Activated CD8-positive, alpha-beta memory T cell treated with anti-CD3 and anti-CD28 coated beads for 1 hour (primary cell): ENCODE data around the gene PRR15.
"Not testable (repeated sequence)": the region's sequence is repeated elsewhere in the genome, so short reads cannot be mapped to it uniquely, and the experiment has no call there.

Experiments used
- DNase-seq, 2 donors: peaks; one replicate each; pipeline ENCODE4 v3.0.0-alpha.2; 2020; ENCODE audit warnings: low read depth in 1 of 2; ENCODE audit errors: extremely low read depth in 1 of 2

PRR15 gene, protein sequence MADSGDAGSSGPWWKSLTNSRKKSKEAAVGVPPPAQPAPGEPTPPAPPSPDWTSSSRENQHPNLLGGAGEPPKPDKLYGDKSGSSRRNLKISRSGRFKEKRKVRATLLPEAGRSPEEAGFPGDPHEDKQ

DNA sequence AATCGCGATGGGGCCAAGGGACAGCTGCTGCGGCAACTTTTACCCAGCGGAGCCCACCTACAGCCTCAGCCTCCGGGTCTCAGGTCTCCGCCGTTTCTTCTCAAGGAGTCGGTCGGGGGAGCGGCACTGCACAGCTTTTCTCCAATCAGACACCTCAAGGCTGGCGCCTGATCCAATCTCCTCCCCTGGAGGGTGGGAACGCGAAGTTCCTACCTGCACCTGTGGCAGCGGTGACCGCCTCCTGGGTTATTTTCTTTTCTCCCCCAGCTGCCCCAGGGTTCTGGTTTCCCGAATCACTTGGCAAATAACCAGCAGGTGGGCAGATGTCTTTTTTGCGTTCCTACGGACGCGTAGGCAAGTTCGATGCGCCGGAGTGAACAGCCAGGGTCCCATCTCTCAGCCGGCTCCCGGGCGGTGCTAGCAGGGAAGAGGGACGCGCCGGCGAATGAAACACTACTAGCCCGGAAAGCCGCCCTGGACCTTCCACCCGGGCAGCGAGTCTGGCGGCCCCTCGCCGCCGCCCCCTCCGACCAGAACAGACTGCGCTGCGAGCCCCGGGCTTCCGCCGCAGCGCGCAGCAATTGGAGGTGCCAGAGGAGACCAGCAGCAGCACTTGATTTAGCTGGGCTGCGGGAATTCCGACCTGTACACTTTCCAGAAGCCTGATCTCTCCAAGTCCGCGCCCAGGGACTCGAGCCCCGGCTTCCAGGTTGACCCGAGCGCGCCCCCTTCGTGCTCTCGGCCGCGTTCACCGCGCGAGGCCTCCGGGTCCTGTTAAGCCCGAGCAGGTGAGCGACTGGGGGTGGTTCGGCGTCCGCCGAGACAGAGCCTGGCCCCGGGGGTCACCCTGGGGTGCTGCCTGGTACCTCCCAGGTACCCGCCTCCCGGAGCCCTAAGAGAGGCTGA lies at the start of gene PRR15:
TSS of gene PRR15 (plus strand) at position 246 of the 906 bp plus-strand sequence. CDS start 2,495 bp downstream, outside the sequence.
- DNase-seq: no peak

DNA sequence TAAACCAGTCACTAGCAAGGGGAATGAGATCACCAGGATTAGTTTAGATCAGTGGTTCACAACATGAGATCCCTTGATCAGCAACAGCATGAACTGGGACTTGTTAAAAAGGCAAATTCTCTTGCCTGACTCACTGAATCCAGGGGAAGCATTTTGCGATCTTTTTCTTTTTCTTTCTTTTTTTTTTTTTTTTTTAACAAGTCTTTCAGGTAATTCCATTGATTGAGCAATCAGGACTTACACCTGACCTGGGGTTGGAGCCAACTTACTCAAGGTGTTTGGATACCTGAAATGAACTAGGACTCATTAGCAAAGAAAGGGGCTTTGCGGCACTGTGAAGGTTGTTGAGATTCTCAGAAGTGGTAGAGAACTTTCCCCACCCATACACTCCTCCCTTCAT lies 47.1 kb upstream of the PRR15 start:
- DNase-seq: no peak

DNA sequence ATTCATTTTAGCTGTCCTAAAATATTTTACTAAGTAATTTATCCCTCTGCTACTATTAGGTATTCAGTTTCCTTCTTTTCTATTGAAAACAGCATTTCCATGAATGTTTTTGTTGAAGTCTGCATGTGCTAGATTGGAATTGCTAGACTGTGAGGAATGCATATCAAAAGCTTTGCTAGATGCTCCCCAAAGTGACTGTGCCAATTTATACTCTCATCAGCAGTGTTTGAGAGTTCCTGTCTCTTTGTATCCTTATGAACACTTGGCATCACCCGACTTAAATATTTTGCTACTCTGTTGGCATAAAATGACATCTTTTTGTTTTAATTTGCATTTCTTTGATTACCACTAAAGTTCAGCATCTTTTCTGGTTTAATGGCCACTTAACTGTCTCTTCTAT lies 45.0 kb upstream of the PRR15 start:
- no peak for DNase-seq

- DNase-seq: no peak
Measured at GRCh38 chr7:29523728-29524127, 39.9 kb upstream of the PRR15 start.

DNA sequence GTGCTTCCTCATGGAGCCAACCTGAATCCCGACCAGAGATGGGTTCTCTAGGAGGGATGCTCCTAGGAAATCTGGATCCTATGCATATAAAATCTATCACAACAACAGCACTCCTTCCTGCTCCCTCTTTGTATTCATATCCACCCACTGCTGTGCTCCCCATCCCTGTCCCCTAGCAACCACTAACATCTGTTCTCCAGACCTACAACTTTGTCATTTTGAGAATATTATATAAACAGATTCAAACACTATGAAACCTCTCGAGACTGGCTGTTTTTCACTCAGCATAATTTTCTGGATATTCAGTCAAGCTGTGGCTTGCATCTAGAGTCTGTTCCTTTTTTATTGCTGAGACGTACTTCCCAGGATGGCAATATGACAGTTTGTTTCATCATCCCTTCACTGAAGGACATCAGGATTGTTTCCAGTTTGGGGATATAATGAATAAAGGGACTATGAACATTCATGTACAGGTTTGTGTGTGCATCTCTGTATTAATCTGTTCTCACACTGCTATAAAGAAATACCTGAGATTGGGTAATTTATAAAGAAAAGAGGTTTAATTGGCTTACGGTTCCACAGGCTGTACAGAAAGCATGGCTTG lies 36.0 kb upstream of the PRR15 start:
- DNase-seq: no peak

- DNase-seq: not testable (repeated sequence)
Measured at GRCh38 chr7:29528526-29528925, 35.1 kb upstream of the PRR15 start.

DNA sequence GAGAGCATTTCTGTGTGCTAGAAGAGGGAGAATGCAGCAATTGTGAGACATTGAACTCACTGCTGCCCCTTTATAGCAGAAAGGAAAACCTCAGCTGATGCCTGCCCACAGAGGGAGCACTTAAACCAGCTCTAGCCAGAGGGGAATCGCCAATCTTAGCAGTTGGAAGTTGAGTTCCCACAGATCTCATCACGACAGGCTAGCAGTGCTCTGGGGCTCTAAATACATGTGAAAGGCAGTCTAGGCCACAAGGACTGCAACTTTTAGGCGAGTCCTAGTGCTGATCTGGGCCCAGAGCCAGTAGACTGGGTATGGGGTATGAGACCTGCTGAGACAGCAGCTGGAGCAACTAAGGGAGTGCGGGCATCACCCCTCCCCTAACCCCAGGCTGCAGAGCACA lies 25.2 kb upstream of the PRR15 start:
- no peak for DNase-seq

DNA sequence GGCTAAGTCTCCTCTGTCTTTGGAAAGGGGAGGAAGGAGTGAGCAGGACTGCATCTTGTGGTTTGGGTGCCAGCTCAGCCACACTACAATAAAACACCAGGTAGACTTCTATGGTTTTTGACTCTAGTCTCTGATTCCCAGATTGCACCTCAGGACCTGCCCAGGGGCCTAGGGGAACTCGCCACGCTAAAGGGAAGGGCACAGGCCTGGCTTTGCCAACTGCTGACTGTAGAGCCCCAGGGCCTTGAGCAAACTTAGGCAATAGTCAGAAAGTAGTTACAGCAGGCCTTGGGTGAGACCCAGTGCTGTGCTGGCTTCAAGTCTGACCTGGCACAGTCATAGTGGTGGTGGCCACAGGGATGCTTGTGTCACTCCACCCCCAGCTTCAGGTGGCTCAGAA lies 24.2 kb upstream of the PRR15 start:
- DNase-seq: no peak

DNA sequence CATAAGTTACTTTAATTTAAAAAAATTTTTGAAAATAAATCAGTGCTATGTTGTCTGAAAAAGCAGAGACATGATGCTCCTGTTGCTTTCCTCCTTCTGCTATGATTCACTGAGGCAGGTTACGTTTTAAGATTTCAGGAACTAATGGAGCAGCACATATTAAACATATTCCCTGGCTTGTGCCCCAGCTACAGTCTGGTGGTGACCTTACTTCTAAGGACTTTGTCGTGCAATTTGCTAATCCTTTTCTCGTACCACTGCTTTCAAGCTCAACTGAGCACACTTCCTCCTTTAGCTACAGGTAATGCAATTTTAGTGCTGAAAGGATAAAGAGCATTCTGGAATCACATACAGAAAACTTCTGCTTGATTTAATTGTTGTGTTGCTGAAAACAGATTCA lies 16.2 kb upstream of the PRR15 start:
- no peak for DNase-seq

DNA sequence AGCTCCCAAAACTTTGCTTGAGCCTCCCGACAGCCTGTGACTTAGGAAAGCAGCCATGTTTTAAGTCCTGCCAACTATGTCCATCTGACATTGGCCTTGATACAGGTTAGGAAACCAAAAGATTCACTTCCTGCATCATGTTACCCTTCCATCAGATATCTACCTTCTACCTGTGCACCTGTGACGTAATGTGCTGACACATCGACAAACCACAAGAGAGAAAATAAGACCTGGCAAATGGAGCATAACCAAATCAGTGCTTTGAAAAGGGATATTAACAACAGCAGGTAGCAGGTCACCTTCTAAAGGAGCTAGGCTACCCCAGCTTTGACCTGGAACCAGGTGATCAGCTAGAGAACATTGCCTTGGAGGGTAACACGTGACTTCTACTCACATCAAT lies 14.8 kb upstream of the PRR15 start:
- no peak for DNase-seq

- no peak for DNase-seq
Measured at GRCh38 chr7:29552392-29552791, 11.2 kb upstream of the PRR15 start.

DNA sequence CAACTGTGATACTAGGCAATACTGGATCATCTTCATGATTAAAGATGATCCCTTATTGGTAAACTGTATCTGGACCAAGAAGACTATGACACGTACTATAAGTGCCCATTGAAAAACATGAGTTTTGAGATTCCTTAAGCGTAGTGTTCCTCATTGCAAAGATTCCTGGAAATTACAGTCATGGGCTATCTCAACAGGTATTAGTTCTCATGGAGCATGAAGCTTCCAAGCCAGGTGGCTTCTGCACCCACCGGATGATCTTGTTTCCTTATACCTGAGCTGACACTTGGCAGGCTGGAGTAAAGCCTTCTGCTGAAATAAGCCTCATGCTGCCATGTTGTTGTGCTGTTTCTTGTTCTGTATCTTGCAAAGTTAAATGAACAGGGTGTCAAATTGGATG lies 8.6 kb upstream of the PRR15 start:
- no peak for DNase-seq

GRCh38 chr7:29556405-29557195 lies 7.0 kb upstream of the PRR15 start:
- DNase-seq: no peak

DNA sequence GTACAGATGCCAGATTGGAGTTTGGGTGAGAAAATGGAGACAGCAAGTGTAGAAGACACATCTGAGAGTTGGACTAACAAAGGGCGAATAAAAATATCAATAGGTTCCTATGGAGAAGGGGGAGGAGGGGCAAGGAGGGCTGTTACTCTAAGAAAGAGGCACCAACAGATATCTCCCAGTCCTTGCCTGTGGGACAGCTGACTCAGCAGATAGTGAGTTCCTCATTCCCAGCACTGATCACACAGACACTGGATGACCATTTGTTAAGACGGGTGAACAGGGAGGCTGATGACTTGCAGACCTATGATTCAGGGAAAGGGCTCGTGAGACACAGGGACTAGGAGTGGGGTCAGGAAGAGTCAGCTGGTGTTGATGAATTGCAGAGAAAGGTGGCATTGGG lies 5.7 kb upstream of the PRR15 start:
- DNase-seq: no peak

GRCh38 chr7:29561271-29561670 lies 2.4 kb upstream of the PRR15 start:
- no peak for DNase-seq

GRCh38 chr7:29562307-29562706 lies 1.3 kb upstream of the PRR15 start:
- no peak for DNase-seq

DNA sequence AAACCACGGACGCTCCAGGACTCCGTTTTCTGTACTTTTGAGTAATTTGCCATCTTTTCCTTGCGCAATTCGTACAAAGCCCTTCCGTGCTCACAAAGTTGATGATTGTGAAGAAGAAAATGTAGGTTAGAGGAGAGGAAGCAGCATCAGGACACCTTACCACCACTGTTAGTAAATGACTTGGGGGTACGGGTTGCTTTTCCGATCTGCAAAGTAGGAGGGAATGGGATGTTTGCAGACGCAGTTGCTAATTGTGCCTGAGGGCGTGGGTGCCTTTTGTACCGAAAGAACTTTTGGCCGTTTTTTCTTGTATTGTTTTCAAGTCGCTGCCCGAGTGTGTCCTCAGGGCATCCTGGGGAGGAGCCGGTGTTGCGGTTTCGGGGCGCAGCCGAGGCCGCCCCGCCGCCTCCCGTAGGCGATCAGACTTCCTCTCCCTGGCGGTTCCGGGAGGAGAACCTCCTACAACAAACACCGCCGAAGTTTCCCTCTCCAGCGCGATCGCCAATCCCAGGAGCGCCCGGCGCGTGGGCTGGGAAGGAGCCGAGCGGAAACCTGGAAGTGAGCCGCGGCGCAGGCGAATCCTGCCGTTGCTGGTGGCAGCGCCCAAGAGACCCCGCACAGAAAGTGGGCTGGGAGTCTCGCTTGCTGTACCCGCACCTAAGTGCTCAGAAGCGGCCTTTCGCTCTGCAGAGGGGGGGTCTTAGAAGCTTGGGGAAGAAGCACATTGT lies 1.0 kb downstream of the PRR15 start:
- no peak for DNase-seq

DNA sequence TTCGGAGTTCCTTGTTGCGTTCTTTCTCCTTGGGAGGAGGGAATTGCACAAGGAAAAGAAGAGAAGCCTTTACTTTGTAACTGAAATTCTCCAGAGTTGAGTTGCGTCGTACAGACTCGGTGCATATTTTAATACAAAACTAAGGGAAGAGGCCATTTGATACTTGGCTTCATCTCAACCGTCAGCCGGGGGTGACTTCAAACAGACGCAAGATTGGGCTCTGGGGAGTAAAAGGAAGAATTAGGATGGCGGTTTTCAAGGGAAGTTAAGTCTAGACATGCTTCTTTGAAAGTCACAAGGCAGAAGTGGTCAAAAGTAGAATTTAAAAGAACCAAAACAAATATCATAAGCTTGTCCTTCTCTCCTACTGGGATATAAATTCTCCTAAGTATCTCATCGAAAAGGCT lies 1.6 kb downstream of the PRR15 start:
- no peak for DNase-seq

GRCh38 chr7:29565634-29565981 lies 2.0 kb downstream of the PRR15 start:
- DNase-seq: no peak

GRCh38 chr7:29565982-29566746 lies 2.5 kb downstream of the PRR15 start:
- no peak for DNase-seq
